Measurements from ENCODE around the gene CACNA1C.

- TF ChIP-seq CTCF (conservative IDR thresholded peaks at IDR 0.05; ENCODE audit: low read depth, low read length), result no peak
- no peak for TF ChIP-seq POLR2A (IDR thresholded peaks at IDR 0.05; ENCODE audit: low read depth, low read length)
- TF ChIP-seq FOS (IDR thresholded peaks at IDR 0.05; ENCODE audit: low read depth, low read length), result no peak
- no peak for TF ChIP-seq MAFK (IDR thresholded peaks at IDR 0.05; ENCODE audit: low read depth, low read length)
- TF ChIP-seq USF2 (IDR thresholded peaks at IDR 0.05; ENCODE audit: low read depth, low read length), result no peak
These were observed 478.6 kb downstream of the CACNA1C start for GRCh38 chr12:2531371-2531770.

All from IMR-90 (cell line).